Endothelial cell of umbilical vein (primary cell): ENCODE results near the gene CD226. TPM values are rescaled to one million over a fixed set of nuclear protein-coding genes. Genes with fewer than 3 reads are reported as not detected.

Source experiments
- BruUV-seq: library from RNA; stranded (reverse); fragments of 400-500 nt; replicated peaks from 2 replicates; lab custom pipeline; 2021; lab: Mats Ljungman, UMichigan
- CTCF ChIA-PET: fragments of 300-600, 350-600 bp; sonication (Branson Sonifier 250); formaldehyde crosslinking; loops from one replicate; lab custom pipeline; 2021; ENCODE audit warnings: antibody characterized with exemption, inconsistent platforms; lab: Charles Lee
- POLR2A ChIA-PET: fragments of 300-600, 350-600 bp; sonication (Branson Sonifier 250); formaldehyde crosslinking; loops from one replicate; lab custom pipeline; 2021; ENCODE audit warnings: antibody characterized with exemption, inconsistent platforms; lab: Charles Lee
- DNase-seq: peaks from one replicate; pipeline ENCODE4 v3.0.0-alpha.2; 2011; ENCODE audit warnings: low read depth, low spot score
- FAIRE-seq: peaks from 2 replicates; lab custom pipeline; 2011; peaks lifted over from hg19 to GRCh38; lab: Jason Lieb, UNC
- H2AFZ ChIP-seq: 2 replicates; pipeline ENCODE4 v1.6.0; 2012; ENCODE audit warnings: low read depth, low read length, control low read depth, inconsistent platforms
- H3K27ac ChIP-seq: 2 replicates; pipeline ENCODE4 v1.5.1; 2011; ENCODE audit warnings: low read depth, mild to moderate bottlenecking, control low read depth, low read length, moderate library complexity; ENCODE audit not compliant: insufficient read depth
- H3K27me3 ChIP-seq, 2 experiments: 2 replicates each; pipeline versions ENCODE4 v1.6.0 to v1.6.1; 2011; ENCODE audit warnings: low read length in 2 of 2, mixed read lengths in 1 of 2; ENCODE audit not compliant: control insufficient read depth in 2 of 2, insufficient read depth in 2 of 2
- H3K36me3 ChIP-seq, 2 experiments: 2 replicates in 1 of 2; 3 replicates in 1 of 2; pipeline ENCODE4 v1.5.1; 2011; ENCODE audit warnings: low read length in 2 of 2, mild to moderate bottlenecking in 1 of 2, moderate library complexity in 1 of 2; ENCODE audit not compliant: control insufficient read depth in 2 of 2, insufficient read depth in 2 of 2; ENCODE audit errors: extremely low read depth in 1 of 2
- H3K4me1 ChIP-seq: 3 replicates; pipeline ENCODE4 v1.5.1; 2011; ENCODE audit warnings: mild to moderate bottlenecking, low read length; ENCODE audit not compliant: control insufficient read depth, insufficient read depth; ENCODE audit errors: extremely low read depth
- H3K4me2 ChIP-seq: 2 replicates; pipeline ENCODE4 v1.6.1; 2011; ENCODE audit warnings: low read length, control low read depth, mixed read lengths; ENCODE audit not compliant: insufficient read depth
- H3K4me3 ChIP-seq, 3 experiments: fragments of 200-600 bp in 1 of 3; sonication (generic), shearing (Covaris generic) in 1 of 3; replicated peaks in 1 of 3; 2 replicates each; pipeline ENCODE4 v1.5.1; 2011 to 2016; ENCODE audit warnings: control low read depth in 3 of 3, low read length in 3 of 3, mild to moderate bottlenecking in 2 of 3, inconsistent platforms in 1 of 3, low read depth in 1 of 3, moderate library complexity in 1 of 3; ENCODE audit not compliant: insufficient read depth in 1 of 3
- H3K79me2 ChIP-seq: 2 replicates; pipeline ENCODE4 v1.6.0; 2012; ENCODE audit warnings: low read length, inconsistent platforms; ENCODE audit not compliant: control insufficient read depth, insufficient read depth
- H3K9ac ChIP-seq: replicated peaks from 2 replicates; pipeline ENCODE3; 2011; ENCODE audit warnings: low read length, control low read depth; ENCODE audit not compliant: insufficient read depth; ENCODE audit errors: extremely low read depth
- H3K9me1 ChIP-seq: replicated peaks from 3 replicates; pipeline ENCODE4 v1.6.0; 2011; ENCODE audit warnings: mild to moderate bottlenecking, low read length; ENCODE audit not compliant: control insufficient read depth, insufficient read depth; ENCODE audit errors: extremely low read depth
- H3K9me3 ChIP-seq: replicated peaks from 2 replicates; pipeline ENCODE4 v1.5.1; 2012; ENCODE audit warnings: low read length, inconsistent platforms; ENCODE audit not compliant: control insufficient read depth, insufficient read depth
- H4K20me1 ChIP-seq: replicated peaks from 2 replicates; pipeline ENCODE3; 2011; ENCODE audit warnings: mild to moderate bottlenecking, low read length; ENCODE audit not compliant: control insufficient read depth, insufficient read depth; ENCODE audit errors: extremely low read depth
- EZH2 ChIP-seq: IDR thresholded peaks from 2 replicates; pipeline ENCODE4 v1.6.1; 2012; ENCODE audit warnings: borderline replicate concordance, low read depth, mild to moderate bottlenecking, moderate library complexity, low read length, inconsistent platforms; ENCODE audit not compliant: severe bottlenecking
- FOS ChIP-seq: IDR thresholded peaks from 2 replicates; pipeline ENCODE4 v1.6.1; 2011; ENCODE audit warnings: mild to moderate bottlenecking, low read length, moderate library complexity, borderline replicate concordance; ENCODE audit not compliant: insufficient read depth
- GATA2 ChIP-seq: IDR thresholded peaks from 2 replicates; pipeline ENCODE4 v1.7.0; 2011; ENCODE audit warnings: low read depth, mild to moderate bottlenecking, moderate library complexity, mixed read lengths, low read length; ENCODE audit not compliant: insufficient read length, insufficient read depth
- JUN ChIP-seq: IDR thresholded peaks from 2 replicates; pipeline ENCODE4 v1.6.1; 2011; ENCODE audit warnings: borderline replicate concordance, low read depth; ENCODE audit not compliant: insufficient read length, insufficient read depth
- MYC ChIP-seq: IDR thresholded peaks from one replicate; pipeline ENCODE4 v1.6.1; 2011; ENCODE audit warnings: mild to moderate bottlenecking, low read depth, low read length
- POLR2A ChIP-seq: IDR thresholded peaks from 2 replicates; pipeline ENCODE4 v1.6.1; 2012; ENCODE audit warnings: low read depth, mild to moderate bottlenecking, control low read depth, low read length
- POLR2AphosphoS5 ChIP-seq: IDR thresholded peaks from 2 replicates; pipeline ENCODE4 v1.6.1; 2012; ENCODE audit warnings: low read depth, mild to moderate bottlenecking, control low read depth, low read length, moderate library complexity; ENCODE audit not compliant: insufficient read depth
- dilution Hi-C: fragments of 300-500 bp; cut with MboI; formaldehyde crosslinking; loops from one replicate; pipeline ENCODE4 v1.15.0; 2019; ENCODE audit warnings: low sequenced_read_pairs; ENCODE audit not compliant: extremely low pct_ligation_motif_present
- intact Hi-C: fragments of 100-400 bp; cut with micrococcal nuclease; formaldehyde crosslinking; loops from one replicate; pipeline ENCODE4 v1.10.0; 2022
- polyA plus RNA-seq, 4 experiments: library from polyadenylated mRNA; depleted of rRNA in 3 of 4; stranded (reverse) in 3 of 4; unstranded in 1 of 4; fragments of >200 nt; gene quantifications; 2 replicates each; pipeline versions ENCODE4 v1.2.1 to v1.2.3, GENCODE V29; 2011 to 2012; ENCODE audit warnings: missing spikeins in 1 of 4
- total RNA-seq: library from RNA; stranded (reverse); gene quantifications from 2 replicates; pipeline ENCODE4 v1.2.3, GENCODE V29; 2021
- TF ChIP-seq, protein P1 (sequence below): IDR thresholded peaks from 2 replicates; pipeline ENCODE4 v1.6.1; 2011; ENCODE audit not compliant: insufficient read depth, insufficient read length
- TF ChIP-seq, protein P2 (sequence below), 2 donors: IDR thresholded peaks; 1 replicate in 1 of 2; 2 replicates in 1 of 2; pipeline ENCODE4 v1.5.1; 2011; ENCODE audit warnings: low read length in 2 of 2, mild to moderate bottlenecking in 2 of 2, moderate library complexity in 2 of 2, control low read depth in 1 of 2, inconsistent platforms in 1 of 2, low read depth in 1 of 2; ENCODE audit not compliant: insufficient read depth in 1 of 2; ENCODE audit errors: extremely low read depth in 1 of 2

Gene CD226
- total and polyA plus RNA-seq, 2 donors (not counting 3 experiments of a cell fraction or from before 2014, with no cell fraction given) = 0.20 TPM; not detected in 1

DNA sequence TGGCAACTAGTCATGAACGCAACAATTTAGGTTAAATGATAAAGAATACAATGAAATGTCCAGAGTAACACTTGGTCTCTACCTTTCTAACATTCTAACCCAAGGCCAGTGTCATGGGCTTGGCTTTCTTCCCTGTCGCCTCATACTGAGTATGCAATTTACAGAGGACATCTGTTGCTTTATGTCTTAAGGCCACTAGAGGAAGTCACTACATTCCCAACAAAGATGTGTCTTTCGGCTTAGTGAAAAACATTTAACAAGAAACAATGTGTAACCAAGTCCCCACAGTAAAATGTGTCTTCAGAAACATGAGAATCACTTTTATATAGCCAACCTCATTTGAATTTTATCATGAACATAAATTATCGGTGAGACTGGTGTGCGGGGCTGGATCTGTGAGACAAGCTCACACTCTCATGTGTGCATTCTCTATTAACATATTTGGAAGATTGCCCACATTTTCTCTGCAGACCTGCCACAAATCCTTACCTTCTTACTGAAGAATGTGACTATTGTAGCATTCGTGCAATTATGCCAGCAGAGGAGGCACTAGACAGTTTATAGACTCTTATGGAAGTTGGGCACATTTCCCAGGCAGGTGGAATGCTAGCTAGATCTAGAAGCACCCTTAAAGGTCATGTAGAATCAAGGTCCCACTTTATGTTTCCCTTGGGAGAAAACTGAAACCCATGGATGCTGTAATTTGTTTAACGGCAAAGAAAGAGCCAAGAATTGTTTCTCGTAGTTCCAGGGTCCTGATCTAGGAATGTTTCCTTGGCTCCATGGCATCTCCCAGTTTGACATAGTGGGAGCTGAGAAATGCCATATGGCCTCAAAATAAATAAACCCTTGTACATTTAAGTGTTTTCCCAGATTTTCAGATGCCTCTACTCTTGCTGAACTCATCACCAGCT, 101.8 kb downstream of the CD226 start:
- no peak overlapping the region for H3K4me3 ChIP-seq
- no peak overlapping the region for H3K27ac ChIP-seq
- dilution Hi-C loops (no loop called here), intact Hi-C loops (no loop called here)
- H2AFZ ChIP-seq = no peak overlapping the region
- BruUV-seq = no TSS peak
- H3K9ac ChIP-seq = no peak overlapping the region
- ChIA-PET CTCF (no interaction called here), POLR2A (no interaction called here)
- no peaks in the 10 kb centered on the region for H3K27me3 ChIP-seq
- no peaks in the 10 kb centered on the region for H4K20me1 ChIP-seq
- DNase-seq (no peak), FAIRE-seq (no peak)
- H3K9me3 ChIP-seq = no peaks in the 10 kb centered on the region
- H3K79me2 ChIP-seq = no peaks in the 10 kb centered on the region
- TF ChIP-seq GATA2 (no peak), EZH2 (no peak), FOS (no peak), MYC (no peak), POLR2AphosphoS5 (no peak), JUN (no peak), POLR2A (no peak)
- TF ChIP-seq, protein P1, sequence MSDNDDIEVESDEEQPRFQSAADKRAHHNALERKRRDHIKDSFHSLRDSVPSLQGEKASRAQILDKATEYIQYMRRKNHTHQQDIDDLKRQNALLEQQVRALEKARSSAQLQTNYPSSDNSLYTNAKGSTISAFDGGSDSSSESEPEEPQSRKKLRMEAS = no peak
- TF ChIP-seq, protein P2, sequence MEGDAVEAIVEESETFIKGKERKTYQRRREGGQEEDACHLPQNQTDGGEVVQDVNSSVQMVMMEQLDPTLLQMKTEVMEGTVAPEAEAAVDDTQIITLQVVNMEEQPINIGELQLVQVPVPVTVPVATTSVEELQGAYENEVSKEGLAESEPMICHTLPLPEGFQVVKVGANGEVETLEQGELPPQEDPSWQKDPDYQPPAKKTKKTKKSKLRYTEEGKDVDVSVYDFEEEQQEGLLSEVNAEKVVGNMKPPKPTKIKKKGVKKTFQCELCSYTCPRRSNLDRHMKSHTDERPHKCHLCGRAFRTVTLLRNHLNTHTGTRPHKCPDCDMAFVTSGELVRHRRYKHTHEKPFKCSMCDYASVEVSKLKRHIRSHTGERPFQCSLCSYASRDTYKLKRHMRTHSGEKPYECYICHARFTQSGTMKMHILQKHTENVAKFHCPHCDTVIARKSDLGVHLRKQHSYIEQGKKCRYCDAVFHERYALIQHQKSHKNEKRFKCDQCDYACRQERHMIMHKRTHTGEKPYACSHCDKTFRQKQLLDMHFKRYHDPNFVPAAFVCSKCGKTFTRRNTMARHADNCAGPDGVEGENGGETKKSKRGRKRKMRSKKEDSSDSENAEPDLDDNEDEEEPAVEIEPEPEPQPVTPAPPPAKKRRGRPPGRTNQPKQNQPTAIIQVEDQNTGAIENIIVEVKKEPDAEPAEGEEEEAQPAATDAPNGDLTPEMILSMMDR (IDR thresholded peaks at IDR 0.05; ENCODE audit: extremely low read depth in 1 of 2, insufficient read depth in 1 of 2, low read depth in 1 of 2, low read length in 2 of 2) = no peak
- no peaks in the 10 kb centered on the region for H3K36me3 ChIP-seq
- no peaks in the 10 kb centered on the region for H3K9me1 ChIP-seq
- no peak overlapping the region for H3K4me2 ChIP-seq
- H3K4me1 ChIP-seq = no peaks in the 10 kb centered on the region
